ENCODE results near the gene CAV1.
A peak's percentile ranks its signal among the peaks of the same experiment; 100 is the strongest.

The CAV1 gene

GRCh38 chr7:116505278-116505677, 19.6 kb upstream of the CAV1 start:
- no peak for DNase-seq

DNA sequence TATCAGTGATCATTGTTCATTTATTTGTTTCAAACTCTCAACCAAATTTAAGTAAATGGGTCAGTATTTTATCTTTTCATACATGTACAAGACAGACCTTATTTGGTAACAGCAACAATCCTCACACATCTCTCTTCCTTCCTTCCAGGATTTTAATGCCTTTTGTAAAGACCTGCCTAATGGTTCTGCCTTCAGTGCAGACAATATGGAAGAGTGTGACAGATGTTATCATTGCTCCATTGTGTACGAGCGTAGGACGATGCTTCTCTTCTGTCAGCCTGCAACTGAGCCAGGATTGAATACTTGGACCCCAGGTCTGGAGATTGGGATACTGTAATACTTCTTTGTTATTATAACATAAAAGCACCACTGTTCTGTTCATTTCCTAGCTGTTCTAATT, 19.0 kb upstream of the CAV1 start:
- DNase-seq: no peak

DNA sequence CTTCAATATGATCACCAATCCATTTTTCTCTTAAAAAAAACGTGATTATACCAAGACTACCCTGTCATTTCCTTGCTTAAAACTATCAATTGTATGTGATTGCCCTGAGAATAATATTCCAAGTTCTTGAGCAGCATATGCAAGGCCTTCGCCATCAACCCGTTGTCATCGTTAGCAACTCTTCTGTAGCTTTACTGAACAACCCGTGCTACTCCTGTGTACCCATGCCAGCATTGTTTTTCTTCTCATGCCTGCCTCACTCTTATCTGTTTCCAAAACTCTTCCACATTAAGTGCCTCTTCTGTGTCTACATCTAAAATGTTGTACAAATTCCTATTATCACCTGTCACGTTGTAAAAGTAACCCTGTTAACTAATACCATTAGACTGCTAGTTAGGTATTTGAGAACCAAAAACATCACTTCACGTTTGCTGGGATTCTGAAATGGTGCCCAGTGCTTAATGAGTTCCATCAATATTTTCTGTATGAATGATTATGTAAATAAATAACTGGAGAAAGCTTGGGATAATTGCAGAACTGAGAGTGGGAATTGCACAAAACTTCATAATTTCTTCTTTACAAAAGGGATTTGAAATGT, 14.8 kb upstream of the CAV1 start:
- no peak for DNase-seq

DNA sequence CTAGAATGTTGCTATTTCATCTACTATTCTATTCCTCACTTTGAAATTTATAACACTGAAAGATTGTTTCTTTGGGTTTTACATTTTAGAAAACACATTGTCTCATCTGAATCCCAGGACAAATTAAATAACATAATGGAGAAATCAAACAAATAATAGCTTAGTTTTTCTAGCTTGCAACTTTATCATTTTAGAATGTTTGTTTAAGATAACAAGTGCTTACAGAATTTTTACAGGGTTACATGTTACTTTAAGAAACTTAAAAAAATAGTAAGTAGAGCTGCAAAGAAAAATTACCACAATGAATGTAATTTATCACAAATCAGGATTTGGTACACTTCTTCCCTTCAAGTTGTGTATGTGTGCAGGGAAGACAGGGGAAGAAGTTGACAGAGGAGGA, 14.0 kb upstream of the CAV1 start:
- no peak for DNase-seq

GRCh38 chr7:116511552-116512519, 13.0 kb upstream of the CAV1 start:
- DNase-seq: no peak

DNA sequence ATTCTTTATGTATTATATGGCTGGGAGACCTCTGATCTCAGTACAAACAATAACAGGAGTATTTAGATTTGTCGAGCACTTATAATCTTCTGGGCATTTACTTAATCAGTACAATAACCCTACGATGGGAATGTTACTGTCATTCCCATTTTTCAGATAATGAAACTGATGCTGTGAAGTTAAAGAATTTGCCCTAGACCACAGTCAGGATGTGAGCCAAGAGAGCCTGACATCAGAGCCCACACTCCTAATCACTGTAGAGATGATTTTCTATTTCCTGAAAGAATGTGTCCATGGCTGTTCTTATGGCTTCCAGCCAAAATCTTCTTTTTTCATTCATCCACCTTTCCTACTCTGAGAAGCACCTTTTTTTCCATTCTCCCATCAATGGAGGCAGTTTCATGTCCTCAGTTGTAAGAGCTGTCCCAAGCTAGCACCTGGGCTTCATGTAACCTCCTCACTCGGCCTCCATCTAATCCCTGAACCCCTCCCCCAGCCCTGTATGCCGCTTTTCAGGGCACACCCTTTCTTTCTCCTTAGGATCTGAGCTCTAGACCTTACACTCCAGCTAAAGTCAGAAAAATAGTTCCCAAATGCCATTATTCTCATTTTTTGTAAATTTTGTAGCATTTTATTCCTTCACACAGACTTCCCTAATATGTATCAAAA, 12.2 kb upstream of the CAV1 start:
- DNase-seq: no peak

DNA sequence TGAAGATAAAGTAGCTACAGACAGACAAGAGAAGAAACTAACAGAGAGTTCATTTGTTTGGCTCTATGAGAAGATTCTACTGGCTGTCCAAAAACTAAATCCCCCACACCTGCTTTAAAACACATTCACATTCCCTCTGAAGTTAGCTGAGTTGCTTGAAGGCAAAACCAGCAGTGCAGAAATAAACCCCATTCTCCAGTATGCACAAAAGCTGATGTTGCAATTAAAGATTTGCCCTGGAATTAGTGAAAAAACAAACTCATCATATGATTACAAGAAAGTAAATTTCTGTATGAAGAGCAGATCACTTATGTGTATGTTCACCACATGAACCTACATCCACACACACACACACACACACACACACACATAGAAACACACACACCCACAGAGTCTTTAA, 9.3 kb upstream of the CAV1 start:
- DNase-seq: no peak

- DNase-seq: no peak
Measured at GRCh38 chr7:116516324-116516723, 8.5 kb upstream of the CAV1 start.

- no peak for DNase-seq
Measured at GRCh38 chr7:116517626-116518025, 7.2 kb upstream of the CAV1 start.

DNA sequence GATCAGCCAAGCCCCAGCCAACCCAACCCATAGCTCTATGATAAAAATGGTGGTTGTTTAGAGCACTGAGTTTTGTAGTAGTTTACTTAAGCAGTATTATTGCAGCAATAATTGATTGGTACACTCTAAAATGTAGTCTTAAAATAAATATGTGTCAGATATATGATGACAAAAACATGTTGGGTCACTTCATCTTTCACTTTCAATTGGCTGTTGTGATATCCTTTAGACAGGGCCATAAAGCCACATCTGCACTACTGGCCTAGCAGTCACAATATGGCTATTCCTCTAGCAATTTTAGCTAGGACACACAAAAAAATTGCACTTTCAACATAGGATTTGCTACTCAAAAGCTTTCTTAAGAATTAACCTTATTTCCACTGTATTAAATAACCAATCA, 5.9 kb upstream of the CAV1 start:
- DNase-seq: no peak

DNA sequence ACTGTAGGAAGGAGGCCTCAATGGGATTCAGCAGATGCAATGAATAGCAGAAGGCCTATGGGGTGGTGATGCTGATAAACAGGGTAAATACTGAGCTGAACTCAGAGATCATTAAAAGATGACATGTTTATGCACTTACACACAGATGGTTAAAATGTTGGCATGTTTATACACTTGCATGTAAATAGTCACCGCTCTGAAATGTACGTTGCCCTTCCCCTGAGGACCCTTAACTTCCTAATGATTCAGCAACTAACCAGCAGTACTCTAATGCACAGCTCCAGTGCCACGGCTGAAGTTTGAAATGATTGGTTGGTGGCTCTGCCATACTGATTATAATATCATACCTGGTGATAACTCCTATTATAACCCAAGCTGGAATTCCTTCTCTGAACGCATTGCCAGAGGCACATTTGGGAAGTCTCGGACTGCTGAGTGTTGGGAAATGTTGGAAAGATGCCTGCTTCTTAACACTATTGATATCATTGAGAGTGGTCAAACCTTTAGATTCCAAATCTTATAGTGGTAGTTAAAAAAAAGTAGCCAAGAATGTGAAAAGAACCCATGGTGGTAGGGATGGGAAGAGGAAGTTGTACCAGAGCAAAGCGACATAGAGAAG, 3.7 kb upstream of the CAV1 start:
- no peak for DNase-seq

GRCh38 chr7:116522247-116522646, 2.6 kb upstream of the CAV1 start:
- DNase-seq: no peak

- DNase-seq: no peak
Measured at GRCh38 chr7:116524221-116524608, 621 bp upstream of the CAV1 start.

DNA sequence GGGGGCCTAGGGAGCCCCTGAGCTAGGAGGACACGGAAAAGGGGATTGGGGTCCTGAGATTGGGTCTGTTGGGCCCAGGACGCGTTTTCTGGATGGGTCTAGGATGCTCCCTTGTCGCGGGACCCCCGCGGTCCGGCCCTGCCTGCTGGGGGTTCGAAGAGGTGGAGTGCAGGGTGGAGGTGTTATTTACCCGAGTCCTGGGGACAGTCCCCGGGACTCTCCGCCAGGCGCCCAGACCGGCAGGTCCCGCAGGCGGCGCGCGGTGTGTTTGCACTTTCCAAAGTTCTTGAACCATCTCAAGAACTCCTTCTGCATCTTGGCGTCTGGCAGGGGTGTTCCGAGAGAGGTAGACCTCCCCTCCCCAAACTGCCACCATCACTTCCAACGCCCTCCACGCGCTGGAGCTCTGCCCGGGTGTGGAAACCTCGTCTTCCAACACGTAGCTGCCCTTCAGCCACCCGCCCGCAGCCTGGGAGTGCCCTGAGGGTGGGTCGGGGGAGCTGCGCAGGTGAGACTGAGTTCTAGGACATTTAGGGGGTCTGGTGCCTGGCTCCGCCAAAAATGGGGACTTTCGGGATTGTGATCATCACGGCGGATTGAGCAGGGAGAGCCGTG, 569 bp downstream of the CAV1 start:
- no peak for DNase-seq

DNA sequence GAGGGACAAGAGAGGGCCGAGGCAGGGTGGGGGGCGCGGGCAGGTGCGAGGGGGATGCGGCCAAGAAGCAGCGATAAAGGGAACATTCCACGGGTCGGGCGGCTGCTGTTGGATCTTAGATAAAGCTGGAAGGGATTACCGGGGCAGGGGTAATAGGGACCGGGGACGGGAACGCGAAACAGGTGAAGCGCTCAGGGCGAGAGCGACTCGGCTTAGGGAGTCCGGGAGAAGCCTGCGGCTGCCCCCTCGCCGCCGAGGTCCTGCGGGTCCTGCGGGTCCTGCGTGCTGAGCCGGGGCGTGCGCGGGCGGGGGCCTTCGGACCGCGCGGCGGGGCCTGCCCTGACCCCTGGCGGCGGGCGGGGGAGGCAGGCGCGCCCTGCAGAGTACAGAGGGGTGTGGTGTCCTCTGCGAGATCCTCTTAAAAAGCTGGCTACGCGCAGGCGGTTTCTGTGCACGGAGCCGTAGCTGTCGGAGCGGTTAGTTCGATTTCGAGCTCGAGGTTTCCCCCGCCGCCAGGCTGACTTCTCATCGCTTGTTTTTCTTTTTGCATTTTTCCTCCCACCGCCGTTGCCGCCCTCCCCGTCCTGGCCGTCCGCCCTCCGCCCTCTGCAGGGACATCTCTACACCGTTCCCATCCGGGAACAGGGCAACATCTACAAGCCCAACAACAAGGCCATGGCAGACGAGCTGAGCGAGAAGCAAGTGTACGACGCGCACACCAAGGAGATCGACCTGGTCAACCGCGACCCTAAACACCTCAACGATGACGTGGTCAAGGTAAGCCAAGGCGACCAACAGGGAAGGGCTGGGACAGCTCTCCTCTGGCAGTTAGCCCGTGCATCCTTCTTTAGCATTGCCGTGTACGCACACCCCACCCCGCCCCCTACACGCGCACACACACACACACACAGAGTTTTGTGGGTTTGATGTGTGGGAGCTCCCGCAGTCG, 1.4 kb downstream of the CAV1 start:
- peak; percentile 5 for DNase-seq

- DNase-seq: no peak
Measured at GRCh38 chr7:116526897-116527296, 2.1 kb downstream of the CAV1 start.

DNA sequence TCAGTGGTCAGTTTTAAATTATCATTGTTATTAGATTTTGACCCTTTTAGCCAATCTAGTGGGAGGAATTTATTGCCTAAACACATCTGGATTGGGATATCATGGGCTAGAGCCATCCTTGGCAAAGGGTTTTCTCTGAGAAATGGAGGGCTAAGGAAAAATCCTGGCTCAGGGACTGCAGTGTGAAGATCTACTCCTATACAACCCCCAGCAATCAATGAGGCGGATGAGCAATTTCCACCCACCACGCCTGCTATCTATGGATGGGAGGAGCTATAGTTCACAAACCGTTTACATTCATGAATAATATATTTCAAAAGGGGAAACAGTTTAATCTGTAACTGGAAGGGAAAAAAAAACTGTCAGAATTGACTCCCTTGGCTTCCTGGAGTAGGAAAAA, 2.7 kb downstream of the CAV1 start:
- DNase-seq: no peak

- DNase-seq: no peak
Measured at GRCh38 chr7:116528008-116528789, 3.4 kb downstream of the CAV1 start.

DNA sequence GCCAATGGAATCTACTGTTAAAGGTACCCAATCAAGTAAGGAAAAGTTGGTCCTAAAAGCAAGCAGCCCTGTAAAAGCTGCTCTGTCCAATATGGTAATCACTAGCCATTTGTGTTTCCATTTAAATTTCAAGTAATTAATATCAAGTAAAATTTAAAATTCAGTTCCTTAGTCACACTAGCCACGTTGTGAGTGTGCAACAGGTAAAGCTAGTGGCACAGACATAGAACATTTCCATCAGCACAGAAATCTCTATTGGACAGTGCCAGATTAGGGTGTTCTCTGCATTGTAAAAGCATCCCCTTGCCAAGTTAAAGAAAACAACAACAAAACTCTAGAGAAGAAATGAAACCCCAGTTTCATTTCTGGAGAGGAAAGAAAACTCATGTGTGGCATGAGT, 4.4 kb downstream of the CAV1 start:
- DNase-seq: no peak

GRCh38 chr7:116530107-116530820, 5.4 kb downstream of the CAV1 start:
- DNase-seq: no peak

All from NCI-H1417 treated with DMSO at 0.1 percent for 48 hours (cell line).